Panc1 (cell line): ENCODE measurements around the gene SMARCA5. TPM values are rescaled to one million over a fixed set of nuclear protein-coding genes. Genes with fewer than 3 reads are reported as not detected.

ENCODE experiments used
- ATAC-seq: fragments of 200-7000 bp; cut with Tn5 transposase; 2 replicates; pipeline ENCODE4 v1.9.1; 2020; ENCODE audit warnings: mild to moderate bottlenecking, moderate library complexity
- BruUV-seq: library from RNA; stranded (reverse); fragments of 400-500 nt; replicated peaks from 2 replicates; lab custom pipeline; 2021; lab: Mats Ljungman, UMichigan
- CTCF ChIA-PET: fragments of 300-600 bp; sonication (Branson Sonifier 250); formaldehyde crosslinking; loops from one replicate; lab custom pipeline; 2022; ENCODE audit warnings: antibody characterized with exemption; lab: Charles Lee
- POLR2A ChIA-PET: fragments of 300-600 bp; sonication (Branson Sonifier 250); formaldehyde crosslinking; loops from one replicate; lab custom pipeline; 2022; ENCODE audit warnings: antibody characterized with exemption; lab: Charles Lee
- DNase-seq: peaks from one replicate; pipeline ENCODE4 v3.0.0-alpha.2; 2010; ENCODE audit warnings: low read depth, low spot score
- H3K27ac ChIP-seq: 2 replicates; pipeline ENCODE4 v1.5.1; 2011; ENCODE audit warnings: mild to moderate bottlenecking, low read length, inconsistent platforms
- H3K27me3 ChIP-seq: fragments of 200-500 bp; sonication (Bioruptor generic); 2 replicates; pipeline ENCODE4 v1.6.0; 2014; ENCODE audit warnings: low read length, inconsistent platforms; ENCODE audit not compliant: control insufficient read depth, insufficient read depth
- H3K36me3 ChIP-seq: fragments of 200-500 bp; sonication (Bioruptor generic); 2 replicates; pipeline ENCODE4 v1.5.1; 2014; ENCODE audit warnings: inconsistent platforms, mild to moderate bottlenecking, low read length, moderate library complexity; ENCODE audit not compliant: control insufficient read depth, insufficient read depth
- H3K4me1 ChIP-seq: 2 replicates; pipeline ENCODE4 v1.5.1; 2011; ENCODE audit warnings: inconsistent platforms, mild to moderate bottlenecking, low read length, moderate library complexity; ENCODE audit not compliant: control insufficient read depth, insufficient read depth
- H3K4me3 ChIP-seq, 2 experiments: 2 replicates each; pipeline ENCODE4 v1.5.1; 2011 to 2012; ENCODE audit warnings: low read depth in 2 of 2, low read length in 2 of 2, mild to moderate bottlenecking in 2 of 2, inconsistent platforms in 1 of 2, moderate library complexity in 1 of 2
- H3K9me3 ChIP-seq: fragments of 200-500 bp; sonication (Bioruptor generic); 2 replicates; pipeline ENCODE4 v1.5.1; 2014; ENCODE audit warnings: low read depth, mild to moderate bottlenecking, inconsistent platforms, low read length, moderate library complexity; ENCODE audit not compliant: control insufficient read depth, insufficient read depth
- POLR2AphosphoS5 ChIP-seq: IDR thresholded peaks from 2 replicates; pipeline ENCODE4 v1.6.1; 2012; ENCODE audit warnings: mild to moderate bottlenecking, low read depth, low read length, moderate library complexity
- REST ChIP-seq, 2 experiments: IDR thresholded peaks; 2 replicates each; pipeline ENCODE4 v1.6.1; 2011 to 2012; ENCODE audit warnings: low read depth in 2 of 2, control low read depth in 1 of 2, low read length in 1 of 2, mild to moderate bottlenecking in 1 of 2, moderate library complexity in 1 of 2; ENCODE audit not compliant: insufficient read depth in 1 of 2
- SIN3A ChIP-seq: IDR thresholded peaks from 2 replicates; pipeline ENCODE4 v1.6.1; 2012; ENCODE audit warnings: low read depth, mild to moderate bottlenecking, low read length, moderate library complexity, borderline replicate concordance; ENCODE audit not compliant: insufficient read depth
- TCF7L2 ChIP-seq: IDR thresholded peaks from 2 replicates; pipeline ENCODE4 v1.6.1; 2011; ENCODE audit warnings: mild to moderate bottlenecking, low read depth, low read length, inconsistent platforms
- in situ Hi-C: cut with HindIII; loops from 2 replicates; pipeline ENCODE4 v1.10.0; 2016; ENCODE audit warnings: low sequenced_read_pairs, low pct_unique_long_range_greater_than_20kb
- intact Hi-C: fragments of 100-400 bp; cut with micrococcal nuclease; formaldehyde crosslinking; loops from one replicate; pipeline ENCODE4 v1.10.0; 2022; ENCODE audit not compliant: unreplicated experiment
- total RNA-seq: library from RNA; stranded (reverse); gene quantifications from one replicate; pipeline ENCODE4 v1.2.1, GENCODE V29; 2021; ENCODE audit not compliant: unreplicated experiment
- TF ChIP-seq, protein P1 (sequence below): fragments of 450-650 bp; IDR thresholded peaks from 2 replicates; pipeline ENCODE4 v1.5.1; 2017; ENCODE audit warnings: mild to moderate bottlenecking

SMARCA5 gene
- total RNA-seq, 1 experiment from 2014 or later = 29.9 TPM

GRCh38 chr4:143512978-143513313 is 556 bp upstream of the SMARCA5 start:
- no TSS peak for BruUV-seq
- peaks cover 16% of the 10 kb centered on the region for H3K36me3 ChIP-seq
- DNase-seq = no peak
- peak; percentile 66 for ATAC-seq
- TF ChIP-seq POLR2AphosphoS5 = no peak
- no peak for TF ChIP-seq TCF7L2
- no peak for TF ChIP-seq REST (IDR thresholded peaks at IDR 0.05; ENCODE audit: insufficient read depth in 1 of 2, low read depth in 2 of 2, low read length in 1 of 2)
- TF ChIP-seq, protein P1, sequence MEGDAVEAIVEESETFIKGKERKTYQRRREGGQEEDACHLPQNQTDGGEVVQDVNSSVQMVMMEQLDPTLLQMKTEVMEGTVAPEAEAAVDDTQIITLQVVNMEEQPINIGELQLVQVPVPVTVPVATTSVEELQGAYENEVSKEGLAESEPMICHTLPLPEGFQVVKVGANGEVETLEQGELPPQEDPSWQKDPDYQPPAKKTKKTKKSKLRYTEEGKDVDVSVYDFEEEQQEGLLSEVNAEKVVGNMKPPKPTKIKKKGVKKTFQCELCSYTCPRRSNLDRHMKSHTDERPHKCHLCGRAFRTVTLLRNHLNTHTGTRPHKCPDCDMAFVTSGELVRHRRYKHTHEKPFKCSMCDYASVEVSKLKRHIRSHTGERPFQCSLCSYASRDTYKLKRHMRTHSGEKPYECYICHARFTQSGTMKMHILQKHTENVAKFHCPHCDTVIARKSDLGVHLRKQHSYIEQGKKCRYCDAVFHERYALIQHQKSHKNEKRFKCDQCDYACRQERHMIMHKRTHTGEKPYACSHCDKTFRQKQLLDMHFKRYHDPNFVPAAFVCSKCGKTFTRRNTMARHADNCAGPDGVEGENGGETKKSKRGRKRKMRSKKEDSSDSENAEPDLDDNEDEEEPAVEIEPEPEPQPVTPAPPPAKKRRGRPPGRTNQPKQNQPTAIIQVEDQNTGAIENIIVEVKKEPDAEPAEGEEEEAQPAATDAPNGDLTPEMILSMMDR = no peak
- no peak for TF ChIP-seq SIN3A
- peak overlapping the region; percentile 91 to 93 for H3K4me3 ChIP-seq
- intact Hi-C loops (no loop called here), in situ Hi-C loops (no loop called here)
- no peaks in the 10 kb centered on the region for H3K27me3 ChIP-seq
- H3K27ac ChIP-seq = peak overlapping the region; percentile 80
- H3K9me3 ChIP-seq = no peaks in the 10 kb centered on the region
- POLR2A ChIA-PET = interaction anchor here (0.6 kb wide), 1 partner anchor 1273 kb away, joined by 10 read pairs; no protein-coding TSS in a partner anchor
- CTCF ChIA-PET = no interaction called here
- H3K4me1 ChIP-seq = peaks cover 16% of the 10 kb centered on the region

GRCh38 chr4:143514169-143514495 is 630 bp downstream of the SMARCA5 start:
- peaks cover 22% of the 10 kb centered on the region for H3K36me3 ChIP-seq
- BruUV-seq = no TSS peak
- DNase-seq = no peak
- TF ChIP-seq TCF7L2 (no peak), POLR2AphosphoS5 (no peak), REST (IDR thresholded peaks at IDR 0.05; ENCODE audit: insufficient read depth in 1 of 2, low read depth in 2 of 2, low read length in 1 of 2) (no peak), SIN3A (no peak)
- TF ChIP-seq, protein P1 = no peak
- H3K9me3 ChIP-seq = no peaks in the 10 kb centered on the region
- ChIA-PET POLR2A (interaction anchor here (0.7 kb wide), 1 partner anchor 664 kb away, joined by 9 read pairs; no protein-coding TSS in a partner anchor), CTCF (no interaction called here)
- peak overlapping the region; percentile 91 to 93 for H3K4me3 ChIP-seq
- in situ Hi-C loops (no loop called here), intact Hi-C loops (no loop called here)
- no peaks in the 10 kb centered on the region for H3K27me3 ChIP-seq
- ATAC-seq = no peak
- peaks cover 16% of the 10 kb centered on the region for H3K4me1 ChIP-seq
- peak overlapping the region; percentile 80 for H3K27ac ChIP-seq
